Panc1 (cell line): Measurements from ENCODE around the gene FSD2.

Experiments used
- CTCF ChIP-seq: fragments of 450-650 bp; IDR thresholded peaks from 2 replicates; pipeline ENCODE4 v1.5.1; 2017; ENCODE audit warnings: mild to moderate bottlenecking
- POLR2AphosphoS5 ChIP-seq: IDR thresholded peaks from 2 replicates; pipeline ENCODE4 v1.6.1; 2012; ENCODE audit warnings: mild to moderate bottlenecking, low read depth, low read length, moderate library complexity
- TF ChIP-seq, protein P1 (sequence below), 2 experiments: IDR thresholded peaks; 2 replicates each; pipeline ENCODE4 v1.6.1; 2011 to 2012; ENCODE audit warnings: low read depth in 2 of 2, control low read depth in 1 of 2, low read length in 1 of 2, mild to moderate bottlenecking in 1 of 2, moderate library complexity in 1 of 2; ENCODE audit not compliant: insufficient read depth in 1 of 2

GRCh38 chr15:82714016-82714415 lies 91.9 kb downstream of the FSD2 start:
- TF ChIP-seq CTCF (no peak), POLR2AphosphoS5 (no peak)
- TF ChIP-seq, protein P1, sequence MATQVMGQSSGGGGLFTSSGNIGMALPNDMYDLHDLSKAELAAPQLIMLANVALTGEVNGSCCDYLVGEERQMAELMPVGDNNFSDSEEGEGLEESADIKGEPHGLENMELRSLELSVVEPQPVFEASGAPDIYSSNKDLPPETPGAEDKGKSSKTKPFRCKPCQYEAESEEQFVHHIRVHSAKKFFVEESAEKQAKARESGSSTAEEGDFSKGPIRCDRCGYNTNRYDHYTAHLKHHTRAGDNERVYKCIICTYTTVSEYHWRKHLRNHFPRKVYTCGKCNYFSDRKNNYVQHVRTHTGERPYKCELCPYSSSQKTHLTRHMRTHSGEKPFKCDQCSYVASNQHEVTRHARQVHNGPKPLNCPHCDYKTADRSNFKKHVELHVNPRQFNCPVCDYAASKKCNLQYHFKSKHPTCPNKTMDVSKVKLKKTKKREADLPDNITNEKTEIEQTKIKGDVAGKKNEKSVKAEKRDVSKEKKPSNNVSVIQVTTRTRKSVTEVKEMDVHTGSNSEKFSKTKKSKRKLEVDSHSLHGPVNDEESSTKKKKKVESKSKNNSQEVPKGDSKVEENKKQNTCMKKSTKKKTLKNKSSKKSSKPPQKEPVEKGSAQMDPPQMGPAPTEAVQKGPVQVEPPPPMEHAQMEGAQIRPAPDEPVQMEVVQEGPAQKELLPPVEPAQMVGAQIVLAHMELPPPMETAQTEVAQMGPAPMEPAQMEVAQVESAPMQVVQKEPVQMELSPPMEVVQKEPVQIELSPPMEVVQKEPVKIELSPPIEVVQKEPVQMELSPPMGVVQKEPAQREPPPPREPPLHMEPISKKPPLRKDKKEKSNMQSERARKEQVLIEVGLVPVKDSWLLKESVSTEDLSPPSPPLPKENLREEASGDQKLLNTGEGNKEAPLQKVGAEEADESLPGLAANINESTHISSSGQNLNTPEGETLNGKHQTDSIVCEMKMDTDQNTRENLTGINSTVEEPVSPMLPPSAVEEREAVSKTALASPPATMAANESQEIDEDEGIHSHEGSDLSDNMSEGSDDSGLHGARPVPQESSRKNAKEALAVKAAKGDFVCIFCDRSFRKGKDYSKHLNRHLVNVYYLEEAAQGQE (IDR thresholded peaks at IDR 0.05; ENCODE audit: insufficient read depth in 1 of 2, low read depth in 2 of 2, low read length in 1 of 2): no peak
